HepG2 (cell line): Measurements from ENCODE around the gene KRT17. TPM values are rescaled to one million over a fixed set of nuclear protein-coding genes. Genes with fewer than 3 reads are reported as not detected.

Source experiments
- ATAC-seq: fragments of 200-7000 bp; cut with Tn5 transposase; 3 replicates; pipeline ENCODE4 v1.9.1; 2020; ENCODE audit warnings: mild to moderate bottlenecking, moderate library complexity
- BruUV-seq: library from RNA; stranded (reverse); fragments of 400-500 nt; replicated peaks from 2 replicates; lab custom pipeline; 2021; lab: Mats Ljungman, UMichigan
- CTCF ChIA-PET: fragments of 300-600 bp; formaldehyde crosslinking; extraction: SDS; loops from one replicate; lab custom pipeline; 2021; ENCODE audit warnings: low total read pairs, inconsistent platforms, low intra/inter-chr PET ratio; lab: Yijun Ruan, JAX
- POLR2A ChIA-PET: fragments of 350-600 bp; sonication (Branson Sonifier 250); formaldehyde crosslinking; loops from one replicate; lab custom pipeline; 2020; ENCODE audit warnings: antibody characterized with exemption, inconsistent platforms; lab: Yijun Ruan, JAX
- DNase-seq: peaks from one replicate; pipeline ENCODE4 v3.0.0-alpha.2; 2015; ENCODE audit warnings: low spot score
- FAIRE-seq: peaks from 3 replicates; lab custom pipeline; 2011; peaks lifted over from hg19 to GRCh38; lab: Jason Lieb, UNC
- H2AFZ ChIP-seq: one replicate; pipeline ENCODE4 v1.6.1; 2011; ENCODE audit warnings: low read length, inconsistent platforms
- H3K27ac ChIP-seq: fragments of 300-600 bp; 3 replicates; pipeline ENCODE4 v1.8.0; 2011; ENCODE audit warnings: mixed run types, mild to moderate bottlenecking, mixed read lengths, low read length, inconsistent platforms; ENCODE audit not compliant: insufficient read depth; ENCODE audit errors: extremely low read length
- H3K27me3 ChIP-seq, 2 experiments: fragments of 200-600 bp in 1 of 2; 2 replicates in 1 of 2; 3 replicates in 1 of 2; pipeline versions ENCODE4 v1.6.0 to v1.8.0; 2011; ENCODE audit warnings: low read length in 2 of 2, mild to moderate bottlenecking in 2 of 2, moderate library complexity in 2 of 2, inconsistent platforms in 1 of 2; ENCODE audit not compliant: insufficient read depth in 2 of 2, control insufficient read depth in 1 of 2
- H3K36me3 ChIP-seq, 2 experiments: fragments of 200-600 bp in 1 of 2; replicated peaks in 1 of 2; 2 replicates in 1 of 2; 3 replicates in 1 of 2; pipeline versions ENCODE4 v1.5.1 to v1.8.0; 2011; ENCODE audit warnings: low read length in 2 of 2, inconsistent platforms in 1 of 2; ENCODE audit not compliant: insufficient read depth in 2 of 2, control insufficient read depth in 1 of 2
- H3K4me1 ChIP-seq: 2 replicates; pipeline ENCODE4 v1.5.1; 2012; ENCODE audit warnings: low read length, inconsistent platforms; ENCODE audit not compliant: insufficient read depth
- H3K4me2 ChIP-seq: 2 replicates; pipeline ENCODE4 v1.6.0; 2011; ENCODE audit warnings: low read depth, low read length, inconsistent platforms
- H3K4me3 ChIP-seq, 3 experiments: fragments of 200-600 bp in 1 of 3; sonication (generic), shearing (Covaris generic) in 1 of 3; replicated peaks in 1 of 3; 2 replicates each; pipeline ENCODE4 v1.5.1; 2011 to 2016; ENCODE audit warnings: low read length in 3 of 3, inconsistent platforms in 2 of 3, low read depth in 2 of 3, mild to moderate bottlenecking in 2 of 3, control low read depth in 1 of 3, mixed read lengths in 1 of 3; ENCODE audit not compliant: insufficient read depth in 1 of 3
- H3K79me2 ChIP-seq: one replicate; pipeline ENCODE4 v1.6.1; 2011; ENCODE audit warnings: low read length, inconsistent platforms; ENCODE audit not compliant: insufficient read depth
- H3K9ac ChIP-seq: 2 replicates; pipeline ENCODE4 v1.6.0; 2011; ENCODE audit warnings: mild to moderate bottlenecking, low read depth, low read length, inconsistent platforms; ENCODE audit not compliant: insufficient read depth
- H3K9me3 ChIP-seq: 2 replicates; pipeline ENCODE4 v1.5.1; 2012; ENCODE audit warnings: mild to moderate bottlenecking, low read length
- H4K20me1 ChIP-seq: 2 replicates; pipeline ENCODE4 v1.6.0; 2011; ENCODE audit warnings: inconsistent platforms, mild to moderate bottlenecking, low read length, moderate library complexity; ENCODE audit not compliant: insufficient read depth
- AKNA ChIP-seq: sonication (generic); formaldehyde crosslinking; IDR thresholded peaks from 2 replicates; pipeline ENCODE4 v1.4.0; 2020; ENCODE audit warnings: missing genetic modification reagents, borderline replicate concordance
- ATRX ChIP-seq: sonication (generic); formaldehyde crosslinking; IDR thresholded peaks from 2 replicates; pipeline ENCODE4 v1.4.0; 2020; ENCODE audit warnings: missing genetic modification reagents, borderline replicate concordance
- MXD4 ChIP-seq: IDR thresholded peaks from 2 replicates; pipeline ENCODE4 v1.6.1; 2016; ENCODE audit warnings: mild to moderate bottlenecking, missing biosample characterization, missing genetic modification reagents
- NBN ChIP-seq: fragments of 450-650 bp; conservative IDR thresholded peaks from 2 replicates; pipeline ENCODE4 v1.6.1; 2017
- ZFP62 ChIP-seq: sonication (generic); formaldehyde crosslinking; IDR thresholded peaks from 2 replicates; pipeline ENCODE4 v1.4.0; 2020; ENCODE audit warnings: missing genetic modification reagents
- ZNF451 ChIP-seq: sonication (generic); formaldehyde crosslinking; IDR thresholded peaks from 2 replicates; pipeline ENCODE4 v1.5.0; 2020; ENCODE audit warnings: mild to moderate bottlenecking, missing genetic modification reagents
- ZNF569 ChIP-seq: sonication (generic); formaldehyde crosslinking; IDR thresholded peaks from 2 replicates; pipeline ENCODE4 v1.5.0; 2020; ENCODE audit warnings: mild to moderate bottlenecking, missing genetic modification reagents, moderate library complexity, borderline replicate concordance
- ZNF660 ChIP-seq: sonication (generic); formaldehyde crosslinking; IDR thresholded peaks from 2 replicates; pipeline ENCODE4 v1.5.1; 2020; ENCODE audit warnings: mild to moderate bottlenecking, low read depth, missing genetic modification reagents, borderline replicate concordance
- ZNF709 ChIP-seq: sonication (generic); formaldehyde crosslinking; IDR thresholded peaks from 2 replicates; pipeline ENCODE4 v1.5.0; 2020; ENCODE audit warnings: mild to moderate bottlenecking, missing genetic modification reagents
- ZNF75D ChIP-seq: sonication (generic); formaldehyde crosslinking; IDR thresholded peaks from 2 replicates; pipeline ENCODE4 v1.8.1; 2023; ENCODE audit warnings: missing genetic modification reagents, mild to moderate bottlenecking, borderline replicate concordance
- ZSCAN30 ChIP-seq: sonication (generic); formaldehyde crosslinking; IDR thresholded peaks from 2 replicates; pipeline ENCODE4 v1.5.0; 2020; ENCODE audit warnings: mild to moderate bottlenecking, missing genetic modification reagents
- WGBS: methylation state at CpG from one replicate; pipeline ENCODE4 v1.1.6; 2017; ENCODE audit warnings: low lambda C conversion rate; 5-methylcytosine and 5-hydroxymethylcytosine counted together
- in situ Hi-C: cut with HindIII; loops from 2 replicates; pipeline ENCODE4 v1.10.0; 2017; ENCODE audit warnings: low pct_unique_long_range_greater_than_20kb; ENCODE audit not compliant: extremely low pct_ligation_motif_present
- intact Hi-C: fragments of 100-400 bp; cut with micrococcal nuclease; formaldehyde crosslinking; loops from one replicate; pipeline ENCODE4 v1.10.0; 2022; ENCODE audit not compliant: unreplicated experiment
- polyA plus RNA-seq, 8 experiments: library from polyadenylated mRNA; depleted of rRNA in 3 of 8; stranded (reverse) in 7 of 8; unstranded in 1 of 8; fragments of >200 nt; fragmentation: Illumina TruSeq in 4 of 8; extraction: Trizol in 4 of 8; gene quantifications; 2 replicates each; pipeline versions ENCODE4 v1.2.1 to v1.2.3, GENCODE V29; 2011 to 2016; ENCODE audit warnings: low read depth in 4 of 8, missing spikeins in 1 of 8, mixed read lengths in 1 of 8; ENCODE audit not compliant: insufficient read depth in 1 of 8
- total RNA-seq, 5 experiments: library from RNA; depleted of rRNA; stranded (reverse); fragments of >200 nt; fragmentation: Illumina TruSeq; extraction: Trizol; gene quantifications; 2 replicates each; pipeline ENCODE4 v1.2.3, GENCODE V29; 2016; ENCODE audit warnings: low read depth in 1 of 5

KRT17 gene
- total and polyA plus RNA-seq, 2 of the 13 experiments (the other 11 are each of a cell fraction or from before 2014, with no cell fraction given), result 0.38 to 0.82 TPM

GRCh38 chr17:41581366-41582060, 42.9 kb downstream of the KRT17 start (continued):
- TF ChIP-seq AKNA (CRISPR knock-in tag), result no peak
- no peak for TF ChIP-seq ZNF709 (CRISPR knock-in tag)
- TF ChIP-seq ATRX (CRISPR knock-in tag), result no peak
- TF ChIP-seq ZSCAN30 (CRISPR knock-in tag), result no peak

DNA sequence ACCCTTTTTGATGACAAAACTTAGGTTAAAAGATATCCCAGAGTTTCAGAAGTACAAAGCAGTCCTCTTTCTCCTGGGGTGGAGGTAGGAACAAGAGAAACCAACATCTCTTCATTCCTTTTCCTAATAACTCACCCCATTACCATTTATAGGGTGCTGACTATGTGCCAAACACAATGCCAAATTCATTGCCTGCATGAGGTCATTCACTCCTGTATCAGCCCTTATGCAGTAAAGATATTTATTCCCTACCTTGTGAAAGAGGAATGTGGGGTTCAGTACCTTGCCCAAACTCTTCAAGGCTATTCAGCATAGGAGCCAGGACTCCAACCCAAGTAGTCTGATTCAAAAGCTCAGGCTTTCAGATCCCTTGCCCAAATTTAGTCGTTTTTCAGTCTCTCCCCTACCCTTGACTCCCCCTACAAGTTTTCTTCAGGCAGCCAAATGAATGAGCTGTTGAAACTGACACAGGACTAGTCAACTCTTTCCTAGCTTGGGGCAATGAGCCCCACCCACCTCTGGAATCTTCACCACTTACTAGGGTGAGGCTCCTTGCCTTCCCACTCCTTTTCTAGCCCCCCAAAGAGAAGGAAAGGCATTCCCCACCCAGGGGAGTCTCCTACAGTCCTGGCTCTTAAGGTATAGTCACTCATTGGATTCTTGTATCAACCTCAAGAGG, 43.5 kb downstream of the KRT17 start:
- intact Hi-C loops, result no loop called here
- H3K9ac ChIP-seq, result no peak overlapping the region
- no peak for FAIRE-seq
- TF ChIP-seq MXD4 (CRISPR knock-in tag) (no peak), ZNF569 (no peak), ZNF451 (CRISPR knock-in tag) (no peak), ZNF660 (CRISPR knock-in tag) (no peak), ZNF75D (CRISPR knock-in tag) (no peak), NBN (no peak), ZFP62 (CRISPR knock-in tag) (no peak)

More for the DNA sequence above, 43.5 kb downstream of the KRT17 start:
- Histone ChIP-seq H3K4me3 (no peak overlapping the region), H3K4me1 (no peaks in the 10 kb centered on the region), H3K4me2 (no peak overlapping the region), H2AFZ (no peak overlapping the region), H4K20me1 (no peaks in the 10 kb centered on the region), H3K79me2 (no peaks in the 10 kb centered on the region), H3K36me3 (no peaks in the 10 kb centered on the region), H3K27ac (no peak overlapping the region), H3K9me3 (no peaks in the 10 kb centered on the region), H3K27me3 (peaks cover 3 to 5% of the 10 kb centered on the region in 2 experiments; a peak in 2 of 5 replicates)
- POLR2A ChIA-PET, result no interaction called here
- DNase-seq (no peak), ATAC-seq (no peak)
- 0% methylated on average over 1 of the region's 1 CpG for WGBS
- in situ Hi-C loops, result no loop called here
- BruUV-seq, result no TSS peak
- CTCF ChIA-PET, result interaction anchor here (2.1 kb wide), 1 partner anchor 66 kb away, joined by 6 read pairs; no protein-coding TSS in a partner anchor
